Measurements from ENCODE around the gene ITGA11. TPM values are rescaled to one million over a fixed set of nuclear protein-coding genes. Genes with fewer than 3 reads are reported as not detected.

ITGA11 gene
- total RNA-seq, 1 donor from 2014 or later: 31.4 TPM

- H3K9me3 ChIP-seq (replicated peaks): no peaks in the 10 kb centered on the region
- peaks cover 11% of the 10 kb centered on the region for H3K27me3 ChIP-seq (ENCODE audit: low read depth)
- intact Hi-C loops (cut with micrococcal nuclease): loop anchor here (5.0 kb wide), 1 partner anchor 77 kb away; no protein-coding TSS in a partner anchor
- H3K27ac ChIP-seq (replicated peaks): peak overlapping the region; percentile 42
- TF ChIP-seq, protein P1, sequence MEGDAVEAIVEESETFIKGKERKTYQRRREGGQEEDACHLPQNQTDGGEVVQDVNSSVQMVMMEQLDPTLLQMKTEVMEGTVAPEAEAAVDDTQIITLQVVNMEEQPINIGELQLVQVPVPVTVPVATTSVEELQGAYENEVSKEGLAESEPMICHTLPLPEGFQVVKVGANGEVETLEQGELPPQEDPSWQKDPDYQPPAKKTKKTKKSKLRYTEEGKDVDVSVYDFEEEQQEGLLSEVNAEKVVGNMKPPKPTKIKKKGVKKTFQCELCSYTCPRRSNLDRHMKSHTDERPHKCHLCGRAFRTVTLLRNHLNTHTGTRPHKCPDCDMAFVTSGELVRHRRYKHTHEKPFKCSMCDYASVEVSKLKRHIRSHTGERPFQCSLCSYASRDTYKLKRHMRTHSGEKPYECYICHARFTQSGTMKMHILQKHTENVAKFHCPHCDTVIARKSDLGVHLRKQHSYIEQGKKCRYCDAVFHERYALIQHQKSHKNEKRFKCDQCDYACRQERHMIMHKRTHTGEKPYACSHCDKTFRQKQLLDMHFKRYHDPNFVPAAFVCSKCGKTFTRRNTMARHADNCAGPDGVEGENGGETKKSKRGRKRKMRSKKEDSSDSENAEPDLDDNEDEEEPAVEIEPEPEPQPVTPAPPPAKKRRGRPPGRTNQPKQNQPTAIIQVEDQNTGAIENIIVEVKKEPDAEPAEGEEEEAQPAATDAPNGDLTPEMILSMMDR (IDR thresholded peaks at IDR 0.05; ENCODE audit: borderline replicate concordance): no peak
- peaks cover 4% of the 10 kb centered on the region for H3K4me1 ChIP-seq
- DNase-seq: no peak
- no peaks in the 10 kb centered on the region for H3K36me3 ChIP-seq
- H3K4me3 ChIP-seq: no peak overlapping the region
Measured at GRCh38 chr15:68384451-68385239, 47.3 kb downstream of the ITGA11 start.

- H3K36me3 ChIP-seq: no peaks in the 10 kb centered on the region
- no peaks in the 10 kb centered on the region for H3K9me3 ChIP-seq (replicated peaks)
- H3K4me3 ChIP-seq: no peak overlapping the region
- no peak overlapping the region for H3K27ac ChIP-seq (replicated peaks)
- TF ChIP-seq, protein P1 (IDR thresholded peaks at IDR 0.05; ENCODE audit: borderline replicate concordance): peak; percentile 91
- intact Hi-C loops (cut with micrococcal nuclease): loop anchor here (5.0 kb wide), 1 partner anchor 76 kb away; no protein-coding TSS in a partner anchor
- no peak for DNase-seq
- peaks cover 4% of the 10 kb centered on the region for H3K4me1 ChIP-seq
- no peaks in the 10 kb centered on the region for H3K27me3 ChIP-seq (ENCODE audit: low read depth)
Measured at GRCh38 chr15:68383161-68384074, 48.5 kb downstream of the ITGA11 start.

GRCh38 chr15:68382286-68383007 is 49.5 kb downstream of the ITGA11 start:
- DNase-seq: no peak
- no peak overlapping the region for H3K4me3 ChIP-seq
- no peak overlapping the region for H3K27ac ChIP-seq (replicated peaks)
- intact Hi-C loops (cut with micrococcal nuclease): loop anchor here (5.0 kb wide), 1 partner anchor 75 kb away; no protein-coding TSS in a partner anchor
- TF ChIP-seq, protein P1 (IDR thresholded peaks at IDR 0.05; ENCODE audit: borderline replicate concordance): no peak
- H3K36me3 ChIP-seq: no peaks in the 10 kb centered on the region
- peaks cover 4% of the 10 kb centered on the region for H3K4me1 ChIP-seq
- no peaks in the 10 kb centered on the region for H3K27me3 ChIP-seq (ENCODE audit: low read depth)
- no peaks in the 10 kb centered on the region for H3K9me3 ChIP-seq (replicated peaks)

- intact Hi-C loops (cut with micrococcal nuclease): loop anchor here (5.0 kb wide), 1 partner anchor 73 kb away; no protein-coding TSS in a partner anchor
- H3K27me3 ChIP-seq (ENCODE audit: low read depth): no peaks in the 10 kb centered on the region
- no peak overlapping the region for H3K4me3 ChIP-seq
- no peak overlapping the region for H3K27ac ChIP-seq (replicated peaks)
- TF ChIP-seq, protein P1 (IDR thresholded peaks at IDR 0.05; ENCODE audit: borderline replicate concordance): no peak
- no peak for DNase-seq
- peaks cover 4% of the 10 kb centered on the region for H3K4me1 ChIP-seq
- no peaks in the 10 kb centered on the region for H3K36me3 ChIP-seq
- H3K9me3 ChIP-seq (replicated peaks): no peaks in the 10 kb centered on the region
Measured at GRCh38 chr15:68380456-68380855, 51.5 kb downstream of the ITGA11 start.

Measured in left ventricle myocardium inferior (tissue), 1 donor.